HL-60 (cell line): ENCODE results near the gene TNFRSF1B.
A peak's percentile ranks its signal among the peaks of the same experiment; 100 is the strongest.

Experiments used
- DNase-seq, 2 experiments: peaks; one replicate each; pipeline ENCODE4 v3.0.0-alpha.2; 2010 to 2020; ENCODE audit warnings: low read depth in 1 of 2, low spot score in 1 of 2
- H3K27ac ChIP-seq: fragments of 250-450 bp; sonication (Bioruptor Pico); replicated peaks from 2 replicates; pipeline ENCODE4 v1.5.1; 2020; ENCODE audit warnings: mild to moderate bottlenecking, moderate library complexity
- H3K27me3 ChIP-seq: fragments of 250-450 bp; sonication (Bioruptor Pico); 2 replicates; pipeline ENCODE4 v1.5.1; 2021; ENCODE audit warnings: mild to moderate bottlenecking, moderate library complexity; ENCODE audit not compliant: insufficient read depth, poor library complexity, severe bottlenecking
- H3K4me3 ChIP-seq: replicated peaks from 2 replicates; pipeline ENCODE4 v1.5.1; 2011; ENCODE audit warnings: mild to moderate bottlenecking, control low read depth, low read length; ENCODE audit not compliant: insufficient read depth
- CTCF ChIP-seq: IDR thresholded peaks from one replicate; pipeline ENCODE4 v1.5.1; 2011; ENCODE audit warnings: low read length, control low read depth, inconsistent platforms; ENCODE audit not compliant: insufficient read depth
- GABPA ChIP-seq: IDR thresholded peaks from 2 replicates; pipeline ENCODE4 v1.6.1; 2012; ENCODE audit warnings: low read depth
- POLR2AphosphoS5 ChIP-seq: IDR thresholded peaks from 2 replicates; pipeline ENCODE4 v1.6.1; 2012; ENCODE audit warnings: low read depth
- REST ChIP-seq: IDR thresholded peaks from 2 replicates; pipeline ENCODE4 v1.6.1; 2012; ENCODE audit warnings: low read depth; ENCODE audit not compliant: insufficient replicate concordance
- SPI1 ChIP-seq: IDR thresholded peaks from 2 replicates; pipeline ENCODE4 v1.6.1; 2012; ENCODE audit warnings: low read depth, mild to moderate bottlenecking, borderline replicate concordance

The TNFRSF1B gene

GRCh38 chr1:12143631-12144155 lies 23.1 kb upstream of the TNFRSF1B start:
- no peak overlapping the region for H3K4me3 ChIP-seq
- peak overlapping the region; percentile 74 for H3K27ac ChIP-seq
- DNase-seq, result peak; percentile 97 to 98
- TF ChIP-seq GABPA, result no peak
- TF ChIP-seq REST, result no peak
- TF ChIP-seq POLR2AphosphoS5, result peak; percentile 94
- peak; percentile 78 for TF ChIP-seq SPI1
- no peak for TF ChIP-seq CTCF
- H3K27me3 ChIP-seq, result no peaks in the 10 kb centered on the region

- TF ChIP-seq REST (no peak), GABPA (no peak), CTCF (no peak), SPI1 (no peak), POLR2AphosphoS5 (no peak)
- no peaks in the 10 kb centered on the region for H3K27me3 ChIP-seq
- peak overlapping the region; percentile 74 for H3K27ac ChIP-seq
- DNase-seq, result no peak
- no peak overlapping the region for H3K4me3 ChIP-seq
Measured at GRCh38 chr1:12144236-12144635, 22.6 kb upstream of the TNFRSF1B start.

- Histone ChIP-seq H3K4me3 (no peak overlapping the region), H3K27me3 (no peaks in the 10 kb centered on the region), H3K27ac (peak overlapping the region; percentile 74)
- no peak for DNase-seq
- TF ChIP-seq POLR2AphosphoS5, result no peak
- TF ChIP-seq SPI1, result no peak
- no peak for TF ChIP-seq REST
- no peak for TF ChIP-seq GABPA
Measured at GRCh38 chr1:12144969-12145368, 21.8 kb upstream of the TNFRSF1B start.
